ENCODE data around the gene FAF1. TPM values are rescaled to one million over a fixed set of nuclear protein-coding genes. Genes with fewer than 3 reads are reported as not detected.

Gene FAF1
- total and polyA plus RNA-seq, 2 donors (not counting 3 experiments of a cell fraction or from before 2014, with no cell fraction given): 9.0 to 57.6 TPM

GRCh38 chr1:50831300-50832061, 128.6 kb downstream of the FAF1 start:
- H3K9ac ChIP-seq (replicated peaks; ENCODE audit: extremely low read depth, insufficient read depth, low read length): no peak overlapping the region
- ChIA-PET POLR2A (interaction anchor here (0.6 kb wide), 2 partner anchors 34 to 72 kb away, joined by 3 to 4 read pairs; no protein-coding TSS in a partner anchor), CTCF (no interaction called here)
- H4K20me1 ChIP-seq (replicated peaks; ENCODE audit: control insufficient read depth, extremely low read depth, insufficient read depth, low read length): no peaks in the 10 kb centered on the region
- H3K27ac ChIP-seq (ENCODE audit: insufficient read depth, low read depth, low read length): no peak overlapping the region
- H3K27me3 ChIP-seq (ENCODE audit: control insufficient read depth in 2 of 2, insufficient read depth in 2 of 2, low read length in 2 of 2): no peaks in the 10 kb centered on the region
- H3K9me3 ChIP-seq (replicated peaks; ENCODE audit: control insufficient read depth, insufficient read depth, low read length): no peaks in the 10 kb centered on the region
- H2AFZ ChIP-seq (ENCODE audit: low read depth, low read length): no peak overlapping the region
- dilution Hi-C loops (cut with MboI; ENCODE audit: extremely low pct_ligation_motif_present, low sequenced_read_pairs): no loop called here
- DNase-seq (ENCODE audit: low read depth, low spot score): no peak
- no peaks in the 10 kb centered on the region for H3K4me1 ChIP-seq (ENCODE audit: control insufficient read depth, extremely low read depth, insufficient read depth, low read length)
- BruUV-seq (replicated peaks): no TSS peak
- H3K79me2 ChIP-seq (ENCODE audit: control insufficient read depth, insufficient read depth, low read length): peaks cover 2% of the 10 kb centered on the region
- H3K9me1 ChIP-seq (replicated peaks; ENCODE audit: control insufficient read depth, extremely low read depth, insufficient read depth, low read length): no peaks in the 10 kb centered on the region
- H3K36me3 ChIP-seq (ENCODE audit: control insufficient read depth in 2 of 2, extremely low read depth in 1 of 2, insufficient read depth in 2 of 2, low read length in 2 of 2): no peaks in the 10 kb centered on the region
- intact Hi-C loops (cut with micrococcal nuclease): no loop called here
- H3K4me2 ChIP-seq (ENCODE audit: insufficient read depth, low read length): no peak overlapping the region
- TF ChIP-seq FOS (IDR thresholded peaks at IDR 0.05; ENCODE audit: borderline replicate concordance, insufficient read depth, low read length) (no peak), EZH2 (IDR thresholded peaks at IDR 0.05; ENCODE audit: borderline replicate concordance, low read depth, low read length, severe bottlenecking) (no peak), GATA2 (IDR thresholded peaks at IDR 0.05; ENCODE audit: insufficient read depth, insufficient read length, low read depth, low read length) (no peak), POLR2A (IDR thresholded peaks at IDR 0.05; ENCODE audit: low read depth, low read length) (no peak), JUN (IDR thresholded peaks at IDR 0.05; ENCODE audit: borderline replicate concordance, insufficient read depth, insufficient read length, low read depth) (no peak), MYC (IDR thresholded peaks at IDR 0.05; ENCODE audit: low read depth, low read length) (no peak), CTCF (IDR thresholded peaks at IDR 0.05; ENCODE audit: extremely low read depth in 1 of 2, insufficient read depth in 1 of 2, low read depth in 1 of 2, low read length in 2 of 2) (no peak), POLR2AphosphoS5 (IDR thresholded peaks at IDR 0.05; ENCODE audit: insufficient read depth, low read depth, low read length) (no peak), MAX (IDR thresholded peaks at IDR 0.05; ENCODE audit: insufficient read depth, insufficient read length) (no peak)
- no peak for FAIRE-seq
- H3K4me3 ChIP-seq (replicated peaks in 1 of 3; ENCODE audit: insufficient read depth in 1 of 3, low read depth in 1 of 3, low read length in 3 of 3): no peak overlapping the region
